Measurements from ENCODE around the gene ZDHHC1. TPM values are rescaled to one million over a fixed set of nuclear protein-coding genes. Genes with fewer than 3 reads are reported as not detected.

ZDHHC1 gene
- total and polyA plus RNA-seq, 2 of the 13 experiments (the other 11 are each of a cell fraction or from before 2014, with no cell fraction given): 0.51 to 1.1 TPM

DNA sequence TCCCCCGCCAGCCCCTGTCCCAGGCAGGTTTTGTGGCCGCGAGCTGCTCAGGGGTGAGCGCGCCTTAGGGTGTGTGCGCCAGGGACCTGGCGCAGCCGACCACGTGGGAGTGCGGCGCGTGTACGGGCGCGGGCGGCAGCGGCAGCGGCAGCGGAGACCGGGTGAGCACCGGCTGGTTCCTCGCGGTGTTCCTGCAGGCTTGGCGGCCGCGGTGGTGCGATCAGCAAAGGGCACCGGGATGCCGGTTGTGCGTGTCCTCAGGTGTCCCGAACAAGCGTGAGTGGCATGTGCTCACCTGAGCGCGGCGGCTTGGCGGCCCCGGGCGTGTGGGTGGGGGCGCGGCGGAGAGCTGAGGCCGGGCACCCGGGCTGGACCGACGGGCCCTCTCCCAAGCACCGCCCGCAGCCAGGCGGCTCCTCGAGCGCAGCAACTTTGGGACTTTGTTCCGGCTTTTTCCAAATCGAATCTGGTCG lies 14.3 kb upstream of the ZDHHC1 start (continued):
- TF ChIP-seq, protein P1, sequence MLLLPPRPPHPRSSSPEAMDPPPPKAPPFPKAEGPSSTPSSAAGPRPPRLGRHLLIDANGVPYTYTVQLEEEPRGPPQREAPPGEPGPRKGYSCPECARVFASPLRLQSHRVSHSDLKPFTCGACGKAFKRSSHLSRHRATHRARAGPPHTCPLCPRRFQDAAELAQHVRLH (CRISPR knock-in tag; IDR thresholded peaks at IDR 0.05; ENCODE audit: borderline replicate concordance, low read depth): 0 out of 2 replicates have a peak, but pooled peaks have one; percentile 47
- TF ChIP-seq SMARCE1 (IDR thresholded peaks at IDR 0.05; ENCODE audit: borderline replicate concordance) (no peak), JUNB (CRISPR knock-in tag; IDR thresholded peaks at IDR 0.05; ENCODE audit: borderline replicate concordance) (no peak), ZSCAN12 (CRISPR knock-in tag; IDR thresholded peaks at IDR 0.05) (no peak), NFYC (CRISPR knock-in tag; IDR thresholded peaks at IDR 0.05) (no peak), HES4 (CRISPR knock-in tag; IDR thresholded peaks at IDR 0.05; ENCODE audit: borderline replicate concordance) (peak; percentile 93), ZNF672 (CRISPR knock-in tag; IDR thresholded peaks at IDR 0.05) (no peak), XBP1 (CRISPR knock-in tag; IDR thresholded peaks at IDR 0.05) (no peak), ZNF160 (CRISPR knock-in tag; IDR thresholded peaks at IDR 0.05) (0 out of 2 replicates have a peak, but pooled peaks have one; percentile 45), ZNF619 (CRISPR knock-in tag; IDR thresholded peaks at IDR 0.05) (peak; percentile 63; the same call in 1 of the 2 replicates), ZNF496 (CRISPR knock-in tag; IDR thresholded peaks at IDR 0.05; ENCODE audit: insufficient replicate concordance) (no peak), TRIM24 (CRISPR knock-in tag; IDR thresholded peaks at IDR 0.05) (no peak), GFI1 (CRISPR knock-in tag; IDR thresholded peaks at IDR 0.05; ENCODE audit: borderline replicate concordance) (peak; percentile 81; the same call in 1 of the 2 replicates), EP300 (IDR thresholded peaks at IDR 0.05; ENCODE audit: low read depth in 2 of 2, low read length in 2 of 2) (0 out of 4 replicates have a peak, but pooled peaks of 1 of the 2 experiments have one; percentile 9), EP300 (CRISPR knock-in tag; IDR thresholded peaks at IDR 0.05; ENCODE audit: borderline replicate concordance) (0 out of 2 replicates have a peak, but pooled peaks have one; percentile 9), SETDB1 (CRISPR knock-in tag; IDR thresholded peaks at IDR 0.05; ENCODE audit: borderline replicate concordance) (no peak)
- TF ChIP-seq, protein P2, sequence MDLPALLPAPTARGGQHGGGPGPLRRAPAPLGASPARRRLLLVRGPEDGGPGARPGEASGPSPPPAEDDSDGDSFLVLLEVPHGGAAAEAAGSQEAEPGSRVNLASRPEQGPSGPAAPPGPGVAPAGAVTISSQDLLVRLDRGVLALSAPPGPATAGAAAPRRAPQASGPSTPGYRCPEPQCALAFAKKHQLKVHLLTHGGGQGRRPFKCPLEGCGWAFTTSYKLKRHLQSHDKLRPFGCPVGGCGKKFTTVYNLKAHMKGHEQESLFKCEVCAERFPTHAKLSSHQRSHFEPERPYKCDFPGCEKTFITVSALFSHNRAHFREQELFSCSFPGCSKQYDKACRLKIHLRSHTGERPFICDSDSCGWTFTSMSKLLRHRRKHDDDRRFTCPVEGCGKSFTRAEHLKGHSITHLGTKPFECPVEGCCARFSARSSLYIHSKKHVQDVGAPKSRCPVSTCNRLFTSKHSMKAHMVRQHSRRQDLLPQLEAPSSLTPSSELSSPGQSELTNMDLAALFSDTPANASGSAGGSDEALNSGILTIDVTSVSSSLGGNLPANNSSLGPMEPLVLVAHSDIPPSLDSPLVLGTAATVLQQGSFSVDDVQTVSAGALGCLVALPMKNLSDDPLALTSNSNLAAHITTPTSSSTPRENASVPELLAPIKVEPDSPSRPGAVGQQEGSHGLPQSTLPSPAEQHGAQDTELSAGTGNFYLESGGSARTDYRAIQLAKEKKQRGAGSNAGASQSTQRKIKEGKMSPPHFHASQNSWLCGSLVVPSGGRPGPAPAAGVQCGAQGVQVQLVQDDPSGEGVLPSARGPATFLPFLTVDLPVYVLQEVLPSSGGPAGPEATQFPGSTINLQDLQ (CRISPR knock-in tag; IDR thresholded peaks at IDR 0.05): no peak
- TF ChIP-seq, protein P3, sequence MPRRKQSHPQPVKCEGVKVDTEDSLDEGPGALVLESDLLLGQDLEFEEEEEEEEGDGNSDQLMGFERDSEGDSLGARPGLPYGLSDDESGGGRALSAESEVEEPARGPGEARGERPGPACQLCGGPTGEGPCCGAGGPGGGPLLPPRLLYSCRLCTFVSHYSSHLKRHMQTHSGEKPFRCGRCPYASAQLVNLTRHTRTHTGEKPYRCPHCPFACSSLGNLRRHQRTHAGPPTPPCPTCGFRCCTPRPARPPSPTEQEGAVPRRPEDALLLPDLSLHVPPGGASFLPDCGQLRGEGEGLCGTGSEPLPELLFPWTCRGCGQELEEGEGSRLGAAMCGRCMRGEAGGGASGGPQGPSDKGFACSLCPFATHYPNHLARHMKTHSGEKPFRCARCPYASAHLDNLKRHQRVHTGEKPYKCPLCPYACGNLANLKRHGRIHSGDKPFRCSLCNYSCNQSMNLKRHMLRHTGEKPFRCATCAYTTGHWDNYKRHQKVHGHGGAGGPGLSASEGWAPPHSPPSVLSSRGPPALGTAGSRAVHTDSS (CRISPR knock-in tag; conservative IDR thresholded peaks at IDR 0.05): no peak
- TF ChIP-seq, protein P4, sequence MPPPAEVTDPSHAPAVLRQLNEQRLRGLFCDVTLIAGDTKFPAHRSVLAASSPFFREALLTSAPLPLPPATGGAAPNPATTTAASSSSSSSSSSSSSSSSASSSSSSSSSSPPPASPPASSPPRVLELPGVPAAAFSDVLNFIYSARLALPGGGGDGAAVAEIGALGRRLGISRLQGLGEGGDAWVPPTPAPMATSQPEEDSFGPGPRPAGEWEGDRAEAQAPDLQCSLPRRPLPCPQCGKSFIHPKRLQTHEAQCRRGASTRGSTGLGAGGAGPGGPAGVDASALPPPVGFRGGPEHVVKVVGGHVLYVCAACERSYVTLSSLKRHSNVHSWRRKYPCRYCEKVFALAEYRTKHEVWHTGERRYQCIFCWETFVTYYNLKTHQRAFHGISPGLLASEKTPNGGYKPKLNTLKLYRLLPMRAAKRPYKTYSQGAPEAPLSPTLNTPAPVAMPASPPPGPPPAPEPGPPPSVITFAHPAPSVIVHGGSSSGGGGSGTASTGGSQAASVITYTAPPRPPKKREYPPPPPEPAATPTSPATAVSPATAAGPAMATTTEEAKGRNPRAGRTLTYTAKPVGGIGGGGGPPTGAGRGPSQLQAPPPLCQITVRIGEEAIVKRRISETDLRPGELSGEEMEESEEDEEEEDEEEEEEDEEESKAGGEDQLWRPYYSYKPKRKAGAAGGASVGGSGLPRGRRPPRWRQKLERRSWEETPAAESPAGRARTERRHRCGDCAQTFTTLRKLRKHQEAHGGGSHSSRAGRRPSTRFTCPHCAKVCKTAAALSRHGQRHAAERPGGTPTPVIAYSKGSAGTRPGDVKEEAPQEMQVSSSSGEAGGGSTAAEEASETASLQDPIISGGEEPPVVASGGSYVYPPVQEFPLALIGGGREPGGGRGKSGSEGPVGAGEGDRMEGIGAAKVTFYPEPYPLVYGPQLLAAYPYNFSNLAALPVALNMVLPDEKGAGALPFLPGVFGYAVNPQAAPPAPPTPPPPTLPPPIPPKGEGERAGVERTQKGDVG (CRISPR knock-in tag; IDR thresholded peaks at IDR 0.05; ENCODE audit: borderline replicate concordance): peak; percentile 72; the same call in 1 of the 2 replicates

Measured in HepG2 (cell line).